Glutamatergic neuron (in vitro differentiated cells): Measurements from ENCODE around the gene CHST9. TPM values are rescaled to one million over a fixed set of nuclear protein-coding genes. Genes with fewer than 3 reads are reported as not detected.

ENCODE experiments used
- DNase-seq: peaks from one replicate; pipeline ENCODE4 v3.0.0; 2022
- H3K27ac Mint-ChIP-seq: one replicate; pipeline ENCODE4 v1.8.0; 2020; ENCODE audit warnings: mild to moderate bottlenecking, mixed read lengths, inconsistent platforms; ENCODE audit not compliant: unreplicated experiment
- H3K27me3 Mint-ChIP-seq: one replicate; pipeline ENCODE4 v1.8.0; 2020; ENCODE audit warnings: mild to moderate bottlenecking, moderate library complexity, mixed read lengths, inconsistent platforms; ENCODE audit not compliant: unreplicated experiment
- H3K36me3 Mint-ChIP-seq: one replicate; pipeline ENCODE4 v1.8.0; 2020; ENCODE audit warnings: mild to moderate bottlenecking, mixed read lengths, inconsistent platforms; ENCODE audit not compliant: unreplicated experiment
- H3K4me1 Mint-ChIP-seq: one replicate; pipeline ENCODE4 v1.8.0; 2020; ENCODE audit warnings: mild to moderate bottlenecking, low read depth, mixed read lengths, inconsistent platforms; ENCODE audit not compliant: unreplicated experiment
- H3K4me3 Mint-ChIP-seq: one replicate; pipeline ENCODE4 v1.8.0; 2020; ENCODE audit warnings: mild to moderate bottlenecking, mixed read lengths, inconsistent platforms; ENCODE audit not compliant: unreplicated experiment
- H3K9me3 Mint-ChIP-seq: one replicate; pipeline ENCODE4 v1.8.0; 2020; ENCODE audit warnings: mild to moderate bottlenecking, moderate library complexity, mixed read lengths, inconsistent platforms; ENCODE audit not compliant: unreplicated experiment
- CTCF ChIP-seq: fragments of 200-600 bp; sonication (generic); IDR thresholded peaks from one replicate; pipeline ENCODE4 v1.5.0; 2021; ENCODE audit not compliant: partially characterized antibody, unreplicated experiment
- total RNA-seq: library from RNA; stranded (reverse); fragmentation: NEBNext Ultra II Directional; extraction: Animal tissue kit (Norgen Biotek cat#: 25700); gene quantifications from one replicate; pipeline ENCODE4 v1.2.1, GENCODE V29; 2021; ENCODE audit not compliant: unreplicated experiment

CHST9 gene
- total RNA-seq, 1 donor from 2014 or later, result not detected

- Mint-ChIP-seq H3K27ac (no peak overlapping the region), H3K4me1 (no peaks in the 10 kb centered on the region), H3K27me3 (no peaks in the 10 kb centered on the region), H3K36me3 (no peaks in the 10 kb centered on the region), H3K4me3 (no peak overlapping the region), H3K9me3 (no peaks in the 10 kb centered on the region)
- TF ChIP-seq CTCF, result no peak
- DNase-seq, result no peak
These were observed 144.3 kb downstream of the CHST9 start for GRCh38 chr18:27040796-27041195.

GRCh38 chr18:27033722-27034121 lies 151.4 kb downstream of the CHST9 start:
- H3K9me3 Mint-ChIP-seq, result no peaks in the 10 kb centered on the region
- H3K27ac Mint-ChIP-seq, result no peak overlapping the region
- H3K36me3 Mint-ChIP-seq, result no peaks in the 10 kb centered on the region
- no peak for TF ChIP-seq CTCF
- H3K4me3 Mint-ChIP-seq, result no peak overlapping the region
- H3K27me3 Mint-ChIP-seq, result no peaks in the 10 kb centered on the region
- DNase-seq, result no peak
- no peaks in the 10 kb centered on the region for H3K4me1 Mint-ChIP-seq

- Mint-ChIP-seq H3K9me3 (no peaks in the 10 kb centered on the region), H3K4me1 (no peaks in the 10 kb centered on the region), H3K27me3 (no peaks in the 10 kb centered on the region), H3K27ac (no peak overlapping the region), H3K36me3 (no peaks in the 10 kb centered on the region), H3K4me3 (no peak overlapping the region)
- TF ChIP-seq CTCF, result no peak
- DNase-seq, result no peak
These were observed 154.7 kb downstream of the CHST9 start for GRCh38 chr18:27030421-27030820.

GRCh38 chr18:27022477-27022876 lies 162.6 kb downstream of the CHST9 start:
- H3K4me3 Mint-ChIP-seq, result no peak overlapping the region
- H3K27me3 Mint-ChIP-seq, result no peaks in the 10 kb centered on the region
- H3K36me3 Mint-ChIP-seq, result no peaks in the 10 kb centered on the region
- H3K4me1 Mint-ChIP-seq, result no peaks in the 10 kb centered on the region
- no peaks in the 10 kb centered on the region for H3K9me3 Mint-ChIP-seq
- DNase-seq, result no peak
- H3K27ac Mint-ChIP-seq, result no peak overlapping the region
- no peak for TF ChIP-seq CTCF

GRCh38 chr18:27017901-27018500 lies 167.1 kb downstream of the CHST9 start:
- Mint-ChIP-seq H3K27me3 (no peaks in the 10 kb centered on the region), H3K27ac (no peak overlapping the region), H3K4me1 (no peaks in the 10 kb centered on the region), H3K9me3 (no peaks in the 10 kb centered on the region), H3K4me3 (no peak overlapping the region), H3K36me3 (no peaks in the 10 kb centered on the region)
- no peak for DNase-seq
- TF ChIP-seq CTCF, result peak; percentile 71
